ENCODE results near the gene FLNC.

DNA sequence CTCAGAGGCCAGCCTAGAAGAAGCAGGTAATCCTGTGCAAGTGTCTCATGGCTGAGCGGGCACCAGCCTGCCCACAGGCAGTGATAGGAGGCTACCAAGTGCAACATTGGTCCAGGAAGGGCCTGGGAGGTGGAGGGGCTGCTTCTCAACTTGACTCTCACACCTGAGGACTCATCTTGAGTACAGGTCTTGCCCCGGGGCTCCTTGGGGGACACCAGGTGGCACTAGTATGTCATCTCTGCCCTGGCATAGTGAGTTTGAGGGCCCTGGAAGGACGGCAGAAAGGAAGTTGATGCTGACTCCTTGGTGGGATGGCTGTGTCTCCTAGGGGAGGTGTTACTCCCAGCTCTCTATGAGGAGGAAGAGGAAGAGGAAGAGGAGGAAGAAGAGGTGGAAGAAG is 36.2 kb upstream of the FLNC start:
- TF ChIP-seq, protein P1, sequence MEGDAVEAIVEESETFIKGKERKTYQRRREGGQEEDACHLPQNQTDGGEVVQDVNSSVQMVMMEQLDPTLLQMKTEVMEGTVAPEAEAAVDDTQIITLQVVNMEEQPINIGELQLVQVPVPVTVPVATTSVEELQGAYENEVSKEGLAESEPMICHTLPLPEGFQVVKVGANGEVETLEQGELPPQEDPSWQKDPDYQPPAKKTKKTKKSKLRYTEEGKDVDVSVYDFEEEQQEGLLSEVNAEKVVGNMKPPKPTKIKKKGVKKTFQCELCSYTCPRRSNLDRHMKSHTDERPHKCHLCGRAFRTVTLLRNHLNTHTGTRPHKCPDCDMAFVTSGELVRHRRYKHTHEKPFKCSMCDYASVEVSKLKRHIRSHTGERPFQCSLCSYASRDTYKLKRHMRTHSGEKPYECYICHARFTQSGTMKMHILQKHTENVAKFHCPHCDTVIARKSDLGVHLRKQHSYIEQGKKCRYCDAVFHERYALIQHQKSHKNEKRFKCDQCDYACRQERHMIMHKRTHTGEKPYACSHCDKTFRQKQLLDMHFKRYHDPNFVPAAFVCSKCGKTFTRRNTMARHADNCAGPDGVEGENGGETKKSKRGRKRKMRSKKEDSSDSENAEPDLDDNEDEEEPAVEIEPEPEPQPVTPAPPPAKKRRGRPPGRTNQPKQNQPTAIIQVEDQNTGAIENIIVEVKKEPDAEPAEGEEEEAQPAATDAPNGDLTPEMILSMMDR (IDR thresholded peaks at IDR 0.05): no peak
- TF ChIP-seq POLR2A (IDR thresholded peaks at IDR 0.05): no peak

Data from esophagus squamous epithelium (tissue), 4 donors.